Daoy (cell line): ENCODE data around the gene NID2. TPM values are rescaled to one million over a fixed set of nuclear protein-coding genes. Genes with fewer than 3 reads are reported as not detected.
A peak's percentile ranks its signal among the peaks of the same experiment; 100 is the strongest.

Experiments used
- DNase-seq: peaks from one replicate; pipeline ENCODE4 v3.0.0-alpha.2; 2015; ENCODE audit warnings: low read depth
- total RNA-seq: library from RNA; depleted of rRNA; stranded (reverse); fragments of >200 nt; shearing (Covaris generic); gene quantifications from 2 replicates; pipeline ENCODE4 v1.2.3, GENCODE V29; 2014; rRNA removed

The NID2 gene
- total RNA-seq, 1 experiment from 2014 or later = 9.9 TPM

DNA sequence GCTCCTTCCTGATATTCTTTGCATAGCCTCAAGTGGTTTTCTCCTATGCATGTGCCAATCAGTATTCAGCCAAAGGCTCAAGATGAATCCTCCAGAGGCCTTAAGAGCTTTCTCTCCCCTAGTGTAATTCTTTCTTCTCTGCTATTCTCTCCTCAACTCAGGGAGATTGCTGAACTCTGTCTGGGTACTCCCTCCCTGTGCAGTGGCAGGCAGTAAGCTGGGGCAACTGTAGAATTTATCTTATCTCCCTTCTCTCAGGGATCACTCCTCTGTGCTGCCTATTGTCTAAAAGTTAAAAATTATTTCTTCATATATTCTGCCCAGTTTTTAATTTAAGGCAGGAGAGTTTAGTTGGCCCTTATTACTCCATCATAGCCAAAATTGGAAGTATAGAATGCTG, 108.0 kb downstream of the NID2 start:
- no peak for DNase-seq

GRCh38 chr14:51959928-51960327, 108.9 kb downstream of the NID2 start:
- no peak for DNase-seq

DNA sequence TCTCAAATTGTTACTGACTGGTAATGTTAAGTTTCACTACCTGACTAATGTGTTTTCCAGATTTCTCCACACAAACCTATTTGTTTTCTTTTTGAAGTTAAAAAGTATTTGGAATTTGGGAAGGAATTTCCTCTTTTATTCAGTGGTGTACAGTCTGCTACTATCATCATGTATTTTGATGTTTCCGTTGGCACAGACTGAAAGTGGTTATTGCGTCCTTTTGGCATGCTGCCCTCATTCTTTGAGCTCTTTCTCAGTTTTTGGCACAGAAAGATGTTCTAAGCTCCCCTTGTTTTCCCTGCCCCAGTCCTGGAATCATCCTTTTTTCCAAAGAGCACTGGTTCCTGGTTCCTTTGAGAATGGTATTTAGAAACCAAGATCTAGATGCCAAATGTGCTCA, 110.9 kb downstream of the NID2 start:
- DNase-seq = peak; percentile 15

Other genes starting within 250 kb of the NID2 start
- gene GNG2, start 208.4 kb downstream of the NID2 start, total RNA-seq = 8.6 and 10.2 TPM in 2 replicates
- 199 and 233 TPM in 2 replicates for gene RTRAF, start 79.5 kb downstream of the NID2 start, total RNA-seq
- gene PTGDR, start 198.6 kb upstream of the NID2 start, total RNA-seq = not detected in 2 replicates
- gene PTGER2, start 245.3 kb upstream of the NID2 start, total RNA-seq = 6.5 and 7.0 TPM in 2 replicates